H54 (cell line): ENCODE measurements around the gene SSBP1.
"Not testable (repeated sequence)": the region's sequence is repeated elsewhere in the genome, so short reads cannot be mapped to it uniquely, and the experiment has no call there.

ENCODE experiments used
- DNase-seq: peaks from one replicate; pipeline ENCODE4 v3.0.0; 2011; ENCODE audit warnings: low spot score, mixed read lengths; ENCODE audit not compliant: insufficient read length
- FAIRE-seq: peaks from 3 replicates; lab custom pipeline; 2011; peaks lifted over from hg19 to GRCh38; lab: Jason Lieb, UNC
- POLR2A ChIP-seq: IDR thresholded peaks from 2 replicates; pipeline ENCODE4 v1.6.1; 2011; ENCODE audit warnings: low read depth, mild to moderate bottlenecking, low read length

Gene SSBP1

GRCh38 chr7:141715794-141716689 lies 22.1 kb upstream of the SSBP1 start:
- DNase-seq: no peak
- TF ChIP-seq POLR2A: no peak

GRCh38 chr7:141717450-141717849 lies 20.7 kb upstream of the SSBP1 start:
- no peak for DNase-seq
- FAIRE-seq: no peak
- no peak for TF ChIP-seq POLR2A

More at GRCh38 chr7:141715794-141716689, 22.1 kb upstream of the SSBP1 start:
- FAIRE-seq: no peak

GRCh38 chr7:141722529-141722928 lies 15.6 kb upstream of the SSBP1 start:
- TF ChIP-seq POLR2A: no peak
- FAIRE-seq (no peak), DNase-seq (no peak)

- no peak for TF ChIP-seq POLR2A
- DNase-seq: no peak
- FAIRE-seq: no peak
Observed at GRCh38 chr7:141729020-141729419, 9.1 kb upstream of the SSBP1 start.

- no peak for TF ChIP-seq POLR2A
- FAIRE-seq: no peak
- no peak for DNase-seq
Observed at GRCh38 chr7:141731476-141732149, 6.5 kb upstream of the SSBP1 start.

GRCh38 chr7:141737118-141737835 lies 881 bp upstream of the SSBP1 start:
- FAIRE-seq: no peak
- TF ChIP-seq POLR2A: 0 out of 2 replicates have a peak, but pooled peaks have one; percentile 16
- DNase-seq: no peak

GRCh38 chr7:141738592-141739013 lies 445 bp downstream of the SSBP1 start:
- DNase-seq: no peak
- no peak for FAIRE-seq
- TF ChIP-seq POLR2A: no peak

- no peak for TF ChIP-seq POLR2A
- DNase-seq: no peak
- no peak for FAIRE-seq
Observed at GRCh38 chr7:141739250-141739649, 1.1 kb downstream of the SSBP1 start.

- no peak for FAIRE-seq
- DNase-seq: no peak
Observed at GRCh38 chr7:141742229-141742628, 4.1 kb downstream of the SSBP1 start.

GRCh38 chr7:141744131-141744530 lies 6.0 kb downstream of the SSBP1 start:
- no peak for TF ChIP-seq POLR2A
- DNase-seq: no peak
- no peak for FAIRE-seq

More at GRCh38 chr7:141742229-141742628, 4.1 kb downstream of the SSBP1 start:
- no peak for TF ChIP-seq POLR2A

- FAIRE-seq: peak; percentile 36
- TF ChIP-seq POLR2A: no peak
- DNase-seq: no peak
Observed at GRCh38 chr7:141748396-141748795, 10.2 kb downstream of the SSBP1 start.

- not testable (repeated sequence) for FAIRE-seq, DNase-seq
Observed at GRCh38 chr7:141751904-141752303, 13.7 kb downstream of the SSBP1 start.

GRCh38 chr7:141752634-141753033 lies 14.5 kb downstream of the SSBP1 start:
- no peak for TF ChIP-seq POLR2A
- DNase-seq: no peak
- no peak for FAIRE-seq

GRCh38 chr7:141754939-141755338 lies 16.8 kb downstream of the SSBP1 start:
- no peak for TF ChIP-seq POLR2A
- FAIRE-seq (no peak), DNase-seq (no peak)

GRCh38 chr7:141763797-141764196 lies 25.6 kb downstream of the SSBP1 start, which contains the start of gene TAS2R3:
TSS of gene TAS2R3 (plus strand) at chr7:141764097. CDS start at chr7:141764159, 62 bp downstream.
- no peak for FAIRE-seq

GRCh38 chr7:141770083-141770583 lies 32.0 kb downstream of the SSBP1 start:
- DNase-seq, FAIRE-seq: not testable (repeated sequence)

More at GRCh38 chr7:141763797-141764196, 25.6 kb downstream of the SSBP1 start, which contains the start of gene TAS2R3:
- no peak for DNase-seq
- TF ChIP-seq POLR2A: no peak
